MM.1S (cell line): ENCODE data around the gene TPRG1.
A peak's percentile ranks its signal among the peaks of the same experiment; 100 is the strongest.

ENCODE experiments used
- DNase-seq: peaks from one replicate; pipeline ENCODE4 v3.0.0-alpha.2; 2015
- H2AFZ ChIP-seq: fragments of 300-600 bp; sonication (generic); 2 replicates; pipeline ENCODE4 v1.6.0; 2016; ENCODE audit warnings: antibody characterized with exemption, low read length
- H3F3A ChIP-seq: fragments of 300-600 bp; sonication (generic); 2 replicates; pipeline ENCODE4 v1.6.1; 2016; ENCODE audit warnings: mild to moderate bottlenecking, antibody characterized with exemption, low read length, moderate library complexity, mixed read lengths; ENCODE audit not compliant: insufficient read depth
- H3K27ac ChIP-seq: fragments of 300-600 bp; sonication (generic); 2 replicates; pipeline ENCODE4 v1.5.1; 2016; ENCODE audit warnings: mild to moderate bottlenecking, low read length
- H3K27me3 ChIP-seq: fragments of 300-600 bp; sonication (generic); replicated peaks from 2 replicates; pipeline ENCODE4 v1.6.0; 2016; ENCODE audit warnings: low read length; ENCODE audit not compliant: insufficient read depth
- H3K36me3 ChIP-seq: fragments of 300-600 bp; sonication (generic); replicated peaks from 2 replicates; pipeline ENCODE4 v1.6.1; 2016; ENCODE audit warnings: mild to moderate bottlenecking, low read length, mixed read lengths; ENCODE audit not compliant: insufficient read depth
- H3K4me1 ChIP-seq: fragments of 300-600 bp; sonication (generic); 2 replicates; pipeline ENCODE4 v1.6.1; 2016; ENCODE audit warnings: low read length, mixed read lengths
- H3K4me2 ChIP-seq: fragments of 300-600 bp; sonication (generic); 2 replicates; pipeline ENCODE4 v1.6.0; 2016; ENCODE audit warnings: low read depth, low read length
- H3K4me3 ChIP-seq: fragments of 300-600 bp; sonication (generic); 2 replicates; pipeline ENCODE4 v1.5.1; 2016; ENCODE audit warnings: low read length, mixed read lengths
- H3K79me2 ChIP-seq: fragments of 300-600 bp; sonication (generic); 2 replicates; pipeline ENCODE4 v1.6.1; 2016; ENCODE audit warnings: mixed run types, low read length, mixed read lengths
- H3K9ac ChIP-seq: fragments of 300-600 bp; sonication (generic); 2 replicates; pipeline ENCODE4 v1.6.1; 2016; ENCODE audit warnings: low read length, mixed read lengths
- H3K9me2 ChIP-seq: fragments of 300-600 bp; sonication (generic); replicated peaks from 2 replicates; pipeline ENCODE4 v1.6.1; 2016; ENCODE audit warnings: mild to moderate bottlenecking, low read length, mixed read lengths; ENCODE audit not compliant: insufficient read depth
- H3K9me3 ChIP-seq: fragments of 300-600 bp; sonication (generic); replicated peaks from 2 replicates; pipeline ENCODE4 v1.6.1; 2016; ENCODE audit warnings: mild to moderate bottlenecking, low read length, mixed read lengths; ENCODE audit not compliant: insufficient read depth
- H4K20me1 ChIP-seq: fragments of 300-600 bp; sonication (generic); 2 replicates; pipeline ENCODE4 v1.6.1; 2016; ENCODE audit warnings: mild to moderate bottlenecking, low read length, moderate library complexity, mixed read lengths; ENCODE audit not compliant: insufficient read depth
- CTCF ChIP-seq: fragments of 300-600 bp; sonication (generic); IDR thresholded peaks from 2 replicates; pipeline ENCODE4 v1.5.1; 2016; ENCODE audit warnings: antibody characterized with exemption, low read length, mixed read lengths
- EZH2 ChIP-seq: fragments of 300-600 bp; sonication (generic); optimal IDR thresholded peaks from 2 replicates; pipeline ENCODE3; 2017; ENCODE audit warnings: low read depth, mild to moderate bottlenecking, antibody characterized with exemption, low read length, mixed read lengths
- EZH2phosphoT487 ChIP-seq: fragments of 300-600 bp; sonication (generic); IDR thresholded peaks from 2 replicates; pipeline ENCODE4 v1.6.1; 2018; ENCODE audit warnings: antibody characterized with exemption, low read length

TPRG1 gene

GRCh38 chr3:189123595-189124387 is 48.0 kb upstream of the TPRG1 start:
- no peak overlapping the region for H2AFZ ChIP-seq
- no peak overlapping the region for H3K4me2 ChIP-seq
- H3K27ac ChIP-seq = no peak overlapping the region

GRCh38 chr3:189132231-189132671 is 39.5 kb upstream of the TPRG1 start:
- TF ChIP-seq CTCF (no peak), EZH2phosphoT487 (no peak), EZH2 (no peak)
- Histone ChIP-seq H3K36me3 (no peaks in the 10 kb centered on the region), H3K9ac (no peak overlapping the region), H3K9me2 (no peaks in the 10 kb centered on the region), H2AFZ (peak overlapping the region; percentile 15), H3K4me1 (peaks cover 9% of the 10 kb centered on the region), H3K27ac (no peak overlapping the region), H3K9me3 (no peaks in the 10 kb centered on the region), H3K27me3 (no peaks in the 10 kb centered on the region), H4K20me1 (no peaks in the 10 kb centered on the region), H3K4me2 (peak overlapping the region; percentile 22; the same call in 1 of the 2 replicates), H3F3A (no peaks in the 10 kb centered on the region), H3K4me3 (no peak overlapping the region), H3K79me2 (no peaks in the 10 kb centered on the region)
- DNase-seq = peak; percentile 74

More at GRCh38 chr3:189123595-189124387, 48.0 kb upstream of the TPRG1 start:
- H3K27me3 ChIP-seq = no peaks in the 10 kb centered on the region
- no peaks in the 10 kb centered on the region for H3K9me2 ChIP-seq
- TF ChIP-seq CTCF (no peak), EZH2 (no peak), EZH2phosphoT487 (no peak)
- H4K20me1 ChIP-seq = no peaks in the 10 kb centered on the region
- no peaks in the 10 kb centered on the region for H3K79me2 ChIP-seq
- no peaks in the 10 kb centered on the region for H3F3A ChIP-seq
- H3K4me3 ChIP-seq = no peak overlapping the region
- H3K9me3 ChIP-seq = no peaks in the 10 kb centered on the region
- no peaks in the 10 kb centered on the region for H3K4me1 ChIP-seq
- no peak overlapping the region for H3K9ac ChIP-seq
- no peaks in the 10 kb centered on the region for H3K36me3 ChIP-seq
- no peak for DNase-seq

GRCh38 chr3:189132839-189133238 is 38.9 kb upstream of the TPRG1 start:
- H3K27ac ChIP-seq = no peak overlapping the region
- no peak overlapping the region for H2AFZ ChIP-seq
- no peak overlapping the region for H3K4me2 ChIP-seq
- H3K79me2 ChIP-seq = no peaks in the 10 kb centered on the region
- H4K20me1 ChIP-seq = no peaks in the 10 kb centered on the region
- DNase-seq = no peak
- no peaks in the 10 kb centered on the region for H3F3A ChIP-seq
- TF ChIP-seq EZH2 (no peak), EZH2phosphoT487 (no peak), CTCF (no peak)
- no peaks in the 10 kb centered on the region for H3K9me3 ChIP-seq
- no peak overlapping the region for H3K9ac ChIP-seq
- H3K36me3 ChIP-seq = no peaks in the 10 kb centered on the region
- H3K9me2 ChIP-seq = no peaks in the 10 kb centered on the region
- no peak overlapping the region for H3K4me3 ChIP-seq
- H3K27me3 ChIP-seq = no peaks in the 10 kb centered on the region
- peaks cover 9% of the 10 kb centered on the region for H3K4me1 ChIP-seq
